IPS DF 4.7 (cell line): ENCODE results near the gene KCNJ12.
"Not testable (repeated sequence)": the region's sequence is repeated elsewhere in the genome, so short reads cannot be mapped to it uniquely, and the experiment has no call there.

Experiments
- DNase-seq: peaks from one replicate; pipeline ENCODE4 v3.0.0-alpha.2; 2013; ENCODE audit warnings: low spot score; ENCODE audit errors: extremely low read depth

KCNJ12 gene

GRCh38 chr17:21447552-21447951, 71.4 kb downstream of the KCNJ12 start:
- DNase-seq, result not testable (repeated sequence)

GRCh38 chr17:21449891-21450290, 73.7 kb downstream of the KCNJ12 start:
- not testable (repeated sequence) for DNase-seq

DNA sequence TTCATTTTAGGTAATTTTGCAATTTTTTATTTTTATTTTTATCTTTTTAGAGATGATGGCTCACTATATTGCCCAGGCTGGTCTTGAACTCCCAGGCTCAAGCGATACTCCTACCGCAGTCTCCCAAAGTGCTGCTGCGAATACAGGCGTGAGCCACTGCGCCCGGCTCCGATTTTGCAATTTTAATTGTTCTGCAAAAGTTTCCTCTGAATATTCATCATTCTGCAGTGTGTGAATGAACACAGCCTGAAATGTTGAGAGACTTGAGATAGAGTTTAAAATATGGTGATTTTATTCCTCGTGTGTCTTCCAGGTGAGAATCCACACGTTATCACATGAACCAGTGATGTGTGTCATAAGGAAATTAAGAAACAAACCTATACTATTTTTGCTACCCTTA, 75.8 kb downstream of the KCNJ12 start:
- DNase-seq, result no peak

DNA sequence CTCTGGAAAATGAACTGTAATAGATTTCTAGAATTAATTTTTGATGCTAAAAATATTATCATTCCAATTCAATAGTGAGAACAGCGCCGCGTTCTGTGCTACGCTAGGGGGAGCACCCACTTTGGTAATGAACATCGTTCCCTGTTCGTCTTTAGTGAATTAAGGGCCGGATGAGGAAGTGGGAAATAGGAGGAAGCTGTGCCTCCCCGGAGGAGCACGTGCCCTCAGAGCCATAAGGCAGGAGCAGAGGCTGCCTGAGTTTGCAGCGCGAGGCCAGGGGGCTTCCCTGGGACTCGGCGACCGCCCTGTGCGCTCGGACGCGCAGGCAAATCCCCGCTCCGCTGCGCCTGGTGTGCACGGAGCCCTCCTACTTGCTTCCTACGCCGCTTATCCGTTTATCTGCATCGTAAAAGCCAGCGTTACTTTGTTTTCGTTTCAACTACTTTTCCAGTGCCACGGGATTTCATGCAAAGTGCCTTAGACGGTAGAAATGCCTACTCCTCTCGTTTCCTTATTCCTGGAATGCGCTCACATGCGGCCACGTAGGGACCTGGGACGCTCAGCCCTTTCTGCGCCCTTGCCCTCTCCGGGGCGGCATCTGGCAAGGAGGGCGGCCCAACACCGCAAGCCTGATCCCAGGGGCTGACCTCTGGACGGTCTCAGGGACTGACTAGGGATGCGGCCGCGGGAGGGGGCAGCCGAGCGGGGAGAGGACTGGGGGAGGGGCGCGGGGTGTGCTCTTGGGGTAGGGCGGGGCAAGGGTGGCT, 76.4 kb downstream of the KCNJ12 start:
- no peak for DNase-seq

- no peak for DNase-seq
Measured at GRCh38 chr17:21453144-21453898, 77.2 kb downstream of the KCNJ12 start.

DNA sequence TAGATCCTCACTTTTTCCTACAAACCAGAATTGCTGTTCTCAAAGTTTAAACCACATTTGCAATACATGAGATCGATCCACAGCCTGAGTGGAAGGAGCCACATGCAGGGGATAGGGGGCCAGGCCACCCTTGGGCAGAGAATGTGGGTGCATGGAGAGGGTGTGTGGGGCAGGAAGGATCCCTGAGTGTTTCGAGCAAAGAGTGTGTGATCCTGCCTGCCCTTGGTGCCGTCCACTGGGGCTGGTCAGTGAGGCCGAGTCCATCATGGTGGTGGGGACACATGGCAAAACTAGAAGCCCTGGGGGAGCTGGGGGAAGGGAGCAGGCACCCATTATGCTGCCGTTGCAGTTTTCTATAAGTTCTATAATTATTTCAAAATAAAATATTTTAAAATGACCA, 77.8 kb downstream of the KCNJ12 start:
- not testable (repeated sequence) for DNase-seq

DNA sequence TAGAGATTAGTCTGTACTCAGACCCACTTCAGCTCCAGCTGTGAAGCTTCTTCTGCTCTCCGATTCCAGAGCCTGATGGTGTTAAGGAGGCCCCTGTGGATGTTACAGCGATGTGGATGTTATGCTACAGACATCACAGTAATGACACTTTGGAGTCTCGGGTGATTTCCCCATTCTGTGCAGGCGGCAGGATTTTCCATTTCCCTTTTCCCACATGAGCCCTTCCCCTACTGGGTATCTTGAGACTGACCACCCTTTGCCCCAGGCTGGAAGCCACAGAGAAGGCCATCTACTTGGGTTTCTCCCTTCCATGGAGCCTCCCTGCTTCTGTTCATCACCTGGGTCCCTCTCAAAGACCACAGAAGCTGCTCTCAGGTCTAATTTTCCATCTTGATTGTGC, 78.3 kb downstream of the KCNJ12 start:
- DNase-seq, result no peak

GRCh38 chr17:21455761-21456160, 79.6 kb downstream of the KCNJ12 start:
- DNase-seq, result no peak

DNA sequence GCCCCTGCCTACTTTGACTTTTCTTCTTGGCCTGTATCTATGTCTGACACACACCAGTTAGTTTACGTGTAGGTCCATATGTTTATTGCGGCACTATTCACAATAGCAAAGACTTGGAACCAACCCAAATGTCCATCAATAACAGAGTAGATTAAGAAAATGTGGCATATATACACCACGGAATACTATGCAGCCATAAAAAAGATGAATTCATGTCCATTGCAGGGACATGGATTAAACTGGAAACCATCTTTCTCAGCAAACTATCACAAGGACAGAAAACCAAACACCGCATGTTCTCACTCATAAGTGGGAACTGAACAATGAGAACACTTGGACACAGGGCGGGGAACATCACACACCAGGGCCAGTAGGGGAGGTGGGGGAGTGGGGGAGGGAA, 80.3 kb downstream of the KCNJ12 start:
- DNase-seq, result not testable (repeated sequence)

GRCh38 chr17:21457051-21458026, 81.2 kb downstream of the KCNJ12 start:
- DNase-seq, result no peak

- no peak for DNase-seq
Measured at GRCh38 chr17:21458054-21458453, 81.9 kb downstream of the KCNJ12 start.

GRCh38 chr17:21459536-21459935, 83.4 kb downstream of the KCNJ12 start:
- DNase-seq, result no peak

GRCh38 chr17:21460358-21460757, 84.2 kb downstream of the KCNJ12 start:
- no peak for DNase-seq

DNA sequence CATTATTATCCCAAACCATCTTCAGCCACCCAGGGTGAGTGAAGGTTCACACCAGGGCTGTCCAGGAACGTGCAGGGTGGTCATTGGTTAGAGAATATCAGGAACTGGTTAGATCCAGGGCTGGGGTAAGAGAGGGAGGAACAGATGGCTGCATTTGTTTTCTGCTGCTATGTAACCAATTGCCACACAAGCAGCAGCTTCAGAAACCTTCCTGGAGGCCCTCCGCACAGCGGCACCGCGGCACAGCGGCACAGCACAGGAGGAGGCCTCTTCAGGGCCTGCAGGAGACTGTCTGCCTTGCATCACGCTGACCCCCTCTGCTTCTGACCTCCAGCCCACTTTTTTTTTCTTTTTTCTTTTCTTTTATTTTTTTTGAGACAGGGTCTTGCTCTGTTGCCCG, 86.1 kb downstream of the KCNJ12 start:
- DNase-seq, result no peak

- DNase-seq, result no peak
Measured at GRCh38 chr17:21463204-21463661, 87.1 kb downstream of the KCNJ12 start.

- DNase-seq, result no peak
Measured at GRCh38 chr17:21463779-21464407, 87.7 kb downstream of the KCNJ12 start.

DNA sequence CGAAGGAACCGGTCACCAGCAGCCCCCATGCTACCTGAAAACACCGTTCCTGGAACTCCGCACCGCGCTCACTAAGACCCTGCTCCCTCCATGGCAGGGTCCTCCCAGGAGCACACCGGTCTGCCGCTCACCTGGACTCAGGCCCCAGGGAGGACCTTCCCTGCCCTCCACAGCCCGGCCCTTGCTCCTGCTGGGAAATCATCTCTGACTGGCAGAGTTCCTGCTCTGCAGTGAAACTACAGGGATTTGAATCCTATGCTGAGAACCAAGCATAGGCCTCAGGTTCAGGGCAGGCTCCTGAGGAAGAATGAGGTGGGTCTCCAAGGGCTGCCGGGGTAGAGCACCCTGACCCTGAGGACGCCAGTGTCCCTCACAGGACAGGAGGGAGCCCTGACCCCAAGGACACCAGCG, 88.5 kb downstream of the KCNJ12 start:
- DNase-seq, result no peak

GRCh38 chr17:21466550-21466949, 90.4 kb downstream of the KCNJ12 start:
- DNase-seq, result no peak

GRCh38 chr17:21467196-21467595, 91.0 kb downstream of the KCNJ12 start:
- DNase-seq, result no peak

DNA sequence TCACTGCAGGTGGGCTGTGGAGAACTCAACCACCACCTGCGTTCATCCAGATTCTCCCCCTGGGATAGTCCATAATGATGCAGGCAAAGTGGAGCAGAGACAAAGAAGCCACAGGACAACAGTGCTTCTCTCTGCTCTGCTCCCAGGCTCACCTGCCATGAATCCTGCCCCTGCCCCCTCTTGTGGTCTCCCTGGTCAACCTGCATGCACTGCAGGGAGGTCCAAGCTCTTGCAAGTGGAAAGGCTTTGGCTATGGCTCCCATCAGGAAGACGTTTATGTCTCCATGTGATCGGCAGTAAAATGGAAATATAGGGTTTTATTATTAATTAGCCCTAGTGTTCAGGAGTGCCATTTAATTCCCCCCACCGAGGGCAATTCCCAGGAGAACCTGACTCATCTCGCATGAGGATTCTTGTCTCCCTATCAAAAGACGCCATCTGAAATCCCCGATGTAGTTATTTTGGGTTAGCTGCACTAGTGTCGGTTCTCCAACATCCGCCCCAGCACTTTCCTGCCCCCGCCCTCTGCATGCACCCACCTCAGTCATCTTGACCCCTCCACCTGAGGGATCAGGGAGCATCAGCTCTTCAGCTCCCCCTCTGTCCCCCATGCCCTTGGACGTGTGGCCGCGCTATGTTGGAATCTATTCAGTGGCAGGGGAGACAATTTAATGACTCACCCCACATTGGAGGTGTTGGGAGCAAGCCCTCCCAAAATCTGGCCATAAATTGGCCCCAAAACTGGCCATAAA, 91.8 kb downstream of the KCNJ12 start:
- no peak for DNase-seq
